ENCODE data around the gene HPSE. TPM values are rescaled to one million over a fixed set of nuclear protein-coding genes. Genes with fewer than 3 reads are reported as not detected.

The HPSE gene
- total and polyA plus RNA-seq, 2 experiments from 2014 or later: 2.2 to 2.9 TPM

GRCh38 chr4:83282049-83282535, 52.6 kb downstream of the HPSE start:
- Mint-ChIP-seq H3K36me3 (ENCODE audit: low read depth) (peaks cover 3% of the 10 kb centered on the region; the same call in 1 of the 3 replicates), H3K27ac (no peak overlapping the region; the same call in 1 of the 2 replicates), H3K9me3 (no peaks in the 10 kb centered on the region), H3K27me3 (ENCODE audit: insufficient read depth, low read depth, poor library complexity) (peaks cover 8% of the 10 kb centered on the region), H3K4me1 (peaks cover 11% of the 10 kb centered on the region; the same call in 2 of the 3 replicates), H3K4me3 (no peak overlapping the region)
- Histone ChIP-seq H3K4me2 (no peak overlapping the region), H3K4me1 (ENCODE audit: insufficient read depth) (peaks cover 5% of the 10 kb centered on the region; the same call in 1 of the 2 replicates), H3K4me3 (no peak overlapping the region), H3F3A (replicated peaks; ENCODE audit: low read depth) (no peaks in the 10 kb centered on the region), H4K20me1 (replicated peaks; ENCODE audit: insufficient read depth) (peaks cover 7% of the 10 kb centered on the region; the same call in 1 of the 2 replicates), H3K27me3 (ENCODE audit: insufficient read depth) (peaks cover 13% of the 10 kb centered on the region), H2AFZ (no peak overlapping the region), H3K36me3 (ENCODE audit: insufficient read depth) (peaks cover 3% of the 10 kb centered on the region; the same call in 1 of the 2 replicates), H3K79me2 (replicated peaks; ENCODE audit: insufficient read depth) (peaks cover 12% of the 10 kb centered on the region), H3K27ac (ENCODE audit: low read depth) (no peak overlapping the region), H3K9me2 (ENCODE audit: insufficient read depth) (no peaks in the 10 kb centered on the region)
- TF ChIP-seq ZNF462 (CRISPR knock-in tag; IDR thresholded peaks at IDR 0.05) (no peak), CTCF (conservative IDR thresholded peaks at IDR 0.05; ENCODE audit: low read depth in 2 of 2) (peak; percentile 67 to 69), ETS1 (IDR thresholded peaks at IDR 0.05) (no peak)
- ATAC-seq: no peak
- DNase-seq (ENCODE audit: low spot score): peak; percentile 64

Data from GM23338 (cell line).